ENCODE data around the gene PMS2.
A peak's percentile ranks its signal among the peaks of the same experiment; 100 is the strongest.
"Not testable (repeated sequence)": the region's sequence is repeated elsewhere in the genome, so short reads cannot be mapped to it uniquely, and the experiment has no call there.

PMS2 gene, protein sequence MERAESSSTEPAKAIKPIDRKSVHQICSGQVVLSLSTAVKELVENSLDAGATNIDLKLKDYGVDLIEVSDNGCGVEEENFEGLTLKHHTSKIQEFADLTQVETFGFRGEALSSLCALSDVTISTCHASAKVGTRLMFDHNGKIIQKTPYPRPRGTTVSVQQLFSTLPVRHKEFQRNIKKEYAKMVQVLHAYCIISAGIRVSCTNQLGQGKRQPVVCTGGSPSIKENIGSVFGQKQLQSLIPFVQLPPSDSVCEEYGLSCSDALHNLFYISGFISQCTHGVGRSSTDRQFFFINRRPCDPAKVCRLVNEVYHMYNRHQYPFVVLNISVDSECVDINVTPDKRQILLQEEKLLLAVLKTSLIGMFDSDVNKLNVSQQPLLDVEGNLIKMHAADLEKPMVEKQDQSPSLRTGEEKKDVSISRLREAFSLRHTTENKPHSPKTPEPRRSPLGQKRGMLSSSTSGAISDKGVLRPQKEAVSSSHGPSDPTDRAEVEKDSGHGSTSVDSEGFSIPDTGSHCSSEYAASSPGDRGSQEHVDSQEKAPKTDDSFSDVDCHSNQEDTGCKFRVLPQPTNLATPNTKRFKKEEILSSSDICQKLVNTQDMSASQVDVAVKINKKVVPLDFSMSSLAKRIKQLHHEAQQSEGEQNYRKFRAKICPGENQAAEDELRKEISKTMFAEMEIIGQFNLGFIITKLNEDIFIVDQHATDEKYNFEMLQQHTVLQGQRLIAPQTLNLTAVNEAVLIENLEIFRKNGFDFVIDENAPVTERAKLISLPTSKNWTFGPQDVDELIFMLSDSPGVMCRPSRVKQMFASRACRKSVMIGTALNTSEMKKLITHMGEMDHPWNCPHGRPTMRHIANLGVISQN

DNA sequence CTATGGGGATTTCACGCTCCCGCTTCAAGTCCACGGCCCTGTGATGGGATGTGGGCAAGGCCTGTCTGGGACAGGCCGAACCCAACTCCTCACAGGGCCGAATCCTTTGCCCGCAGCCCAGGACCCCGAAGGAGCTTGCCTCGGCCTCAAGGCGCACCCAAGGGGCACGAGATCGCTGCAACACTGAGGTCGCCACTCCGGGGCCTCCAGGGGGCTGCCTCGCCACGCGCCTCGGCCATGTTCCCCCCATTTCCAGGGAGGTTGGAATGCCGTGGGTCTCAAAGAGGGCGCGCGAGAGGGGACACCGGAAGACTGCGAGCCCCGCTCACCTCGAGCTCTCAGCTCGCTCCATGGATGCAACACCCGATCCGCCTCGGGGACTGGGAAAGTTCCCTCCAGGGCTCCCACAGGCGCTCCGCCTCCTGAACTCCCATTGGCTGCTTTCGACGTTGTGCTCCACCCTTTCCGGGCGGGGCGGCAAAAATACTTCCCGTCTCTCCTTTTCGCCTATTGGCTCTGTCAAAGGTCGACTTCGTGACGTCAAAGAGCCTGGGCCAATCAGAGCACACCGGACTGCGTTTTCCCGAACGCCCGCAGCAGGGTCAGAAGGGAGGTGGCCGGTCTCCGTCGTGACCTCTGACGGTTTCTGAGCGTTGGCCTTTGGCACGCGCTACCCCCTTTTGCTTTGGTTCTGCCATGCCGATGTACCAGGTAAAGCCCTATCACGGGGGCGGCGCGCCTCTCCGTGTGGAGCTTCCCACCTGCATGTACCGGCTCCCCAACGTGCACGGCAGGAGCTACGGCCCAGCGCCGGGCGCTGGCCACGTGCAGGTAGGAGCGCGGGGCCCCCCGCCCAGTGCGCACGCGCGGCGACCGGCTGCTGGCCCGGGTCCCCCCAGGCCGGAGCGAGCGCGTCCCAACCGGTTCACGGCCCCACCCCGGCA, at the start of gene PMS2, which contains the start of gene AIMP2:
Gene PMS2 (minus strand): TSS at position 382 of the 944 bp plus-strand sequence. CDS start 30 bp downstream, at position 352.
Gene AIMP2 (plus strand): TSS at position 605 of the 944 bp plus-strand sequence. CDS start 92 bp downstream, at position 697.
- Histone ChIP-seq H3K9ac (ENCODE audit: low read length) (peak within 1 kb of the TSS; percentile 80), H3K27ac (ENCODE audit: low read depth, low read length) (peak within 1 kb of the TSS; percentile 96), H3K36me3 (ENCODE audit: control insufficient read depth, insufficient read depth, low read length) (no peaks in the 10 kb centered on the region), H3K4me1 (ENCODE audit: control insufficient read depth, insufficient read depth, low read length) (peaks cover 2% of the 10 kb centered on the region), H3K27me3 (ENCODE audit: control insufficient read depth, insufficient read depth, low read length) (no peaks in the 10 kb centered on the region), H3K4me3 (ENCODE audit: low read length) (peak within 1 kb of the TSS; percentile 95)

DNA sequence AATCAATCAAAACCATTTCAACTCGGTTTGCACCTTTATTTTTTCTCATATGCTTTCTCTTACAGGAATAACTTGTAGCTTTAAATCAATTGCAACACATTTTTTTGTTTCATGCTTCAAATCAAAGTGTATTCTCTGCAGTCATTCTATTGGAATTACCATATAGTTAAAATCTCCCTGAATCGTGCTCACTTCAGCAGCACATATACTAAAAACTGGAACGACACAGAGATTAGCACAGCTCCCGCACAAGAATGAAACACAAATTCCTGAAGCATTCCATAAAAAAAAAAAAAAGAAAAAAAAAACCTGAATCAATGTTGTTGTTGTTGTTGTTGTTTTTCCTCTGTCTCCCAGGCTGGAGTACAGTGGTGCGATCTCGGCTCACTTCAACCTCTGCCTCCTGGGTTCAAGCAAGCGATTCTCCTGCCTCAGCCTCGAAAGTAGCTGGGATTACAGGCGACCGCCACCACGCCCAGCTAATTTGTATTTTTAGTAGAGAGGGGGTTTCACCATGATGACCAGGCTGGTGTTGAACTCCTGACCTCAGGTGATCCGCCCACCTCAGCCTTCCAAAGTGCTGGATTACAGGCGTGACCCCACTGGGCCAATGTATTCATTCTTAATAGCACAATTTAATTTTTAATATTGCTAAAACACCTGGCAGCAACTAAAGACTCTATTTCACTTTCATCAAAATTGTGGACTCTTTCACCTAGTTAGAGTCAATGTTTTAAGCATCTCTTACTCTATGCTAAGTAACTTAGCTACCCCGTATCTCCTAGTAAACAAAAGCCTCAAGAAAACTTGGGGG, 48.7 kb upstream of the PMS2 start:
- Histone ChIP-seq H3K27ac (ENCODE audit: low read depth, low read length) (no peak overlapping the region), H3K9ac (ENCODE audit: low read length) (no peak overlapping the region), H3K27me3 (ENCODE audit: control insufficient read depth, insufficient read depth, low read length) (no peaks in the 10 kb centered on the region)

DNA sequence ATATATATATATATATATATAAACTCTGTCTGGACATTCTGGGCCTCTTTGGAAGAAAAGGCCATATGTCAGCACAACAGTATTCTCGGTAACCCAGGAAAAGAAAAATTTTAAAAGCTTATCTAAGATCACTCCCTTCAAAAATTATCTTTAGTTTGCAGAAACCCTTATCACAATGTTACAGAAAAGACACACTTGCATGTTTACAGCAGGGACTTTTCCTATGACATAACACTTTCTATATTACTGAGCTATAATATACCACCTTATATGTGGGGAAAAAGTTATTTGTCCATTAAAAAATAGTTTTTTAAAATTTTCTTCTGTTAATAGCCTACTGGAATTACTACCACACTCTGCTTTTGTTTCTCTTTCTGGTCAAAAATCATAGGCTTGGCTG, 47.8 kb upstream of the PMS2 start:
- H3K4me1 ChIP-seq (ENCODE audit: control insufficient read depth, insufficient read depth, low read length): peaks cover 4% of the 10 kb centered on the region
- no peak overlapping the region for H3K27ac ChIP-seq (ENCODE audit: low read depth, low read length)
- no peak overlapping the region for H3K9ac ChIP-seq (ENCODE audit: low read length)
- no peaks in the 10 kb centered on the region for H3K27me3 ChIP-seq (ENCODE audit: control insufficient read depth, insufficient read depth, low read length)
- H3K4me3 ChIP-seq (ENCODE audit: low read length): no peak overlapping the region
- no peaks in the 10 kb centered on the region for H3K36me3 ChIP-seq (ENCODE audit: control insufficient read depth, insufficient read depth, low read length)

More for the DNA sequence above, 48.7 kb upstream of the PMS2 start:
- Histone ChIP-seq H3K4me1 (ENCODE audit: control insufficient read depth, insufficient read depth, low read length) (peaks cover 4% of the 10 kb centered on the region), H3K4me3 (ENCODE audit: low read length) (peak overlapping the region; percentile 75), H3K36me3 (ENCODE audit: control insufficient read depth, insufficient read depth, low read length) (no peaks in the 10 kb centered on the region)

DNA sequence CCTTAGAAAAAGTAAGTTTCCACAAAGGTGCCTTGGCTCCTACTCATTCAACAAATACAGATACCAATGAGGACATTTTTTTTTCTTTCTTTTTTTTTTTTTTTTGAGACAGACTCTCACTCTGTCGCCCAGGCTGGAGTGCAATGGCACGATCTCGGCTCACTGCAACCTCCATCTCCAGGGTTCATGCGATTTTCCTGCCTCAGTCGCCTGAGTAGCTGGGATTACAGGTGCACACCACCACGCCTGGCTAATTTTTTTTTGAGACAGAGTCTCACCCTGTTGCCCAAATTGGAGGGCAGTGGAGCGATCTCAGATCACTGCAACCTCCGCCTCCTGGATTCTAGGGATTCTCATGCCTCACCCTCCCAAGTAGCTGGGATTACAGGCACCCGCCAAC, 42.3 kb upstream of the PMS2 start:
- H3K4me3 ChIP-seq (ENCODE audit: low read length); H3K27me3 ChIP-seq (ENCODE audit: control insufficient read depth, insufficient read depth, low read length); H3K27ac ChIP-seq (ENCODE audit: low read depth, low read length); H3K36me3 ChIP-seq (ENCODE audit: control insufficient read depth, insufficient read depth, low read length); H3K9ac ChIP-seq (ENCODE audit: low read length); H3K4me1 ChIP-seq (ENCODE audit: control insufficient read depth, insufficient read depth, low read length): not testable (repeated sequence)

DNA sequence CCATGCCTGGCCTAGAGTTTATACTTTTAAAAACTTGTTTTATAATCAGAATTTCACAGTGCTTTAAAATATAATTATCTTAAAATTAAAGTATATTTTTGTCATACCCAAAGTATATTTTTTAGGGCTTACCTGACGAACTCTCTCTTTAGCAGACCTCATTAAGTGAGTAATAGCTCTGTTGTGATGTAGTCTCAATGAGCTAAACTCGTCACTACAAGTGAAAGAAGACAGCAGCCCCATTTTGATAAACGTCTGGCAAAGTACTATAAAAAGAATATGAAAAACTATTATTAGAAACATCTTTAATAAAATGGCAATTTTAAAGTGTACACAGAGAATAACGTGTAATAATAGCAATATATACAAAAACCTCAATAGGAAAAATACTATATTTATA, 40.9 kb upstream of the PMS2 start:
- Histone ChIP-seq H3K4me3 (ENCODE audit: low read length) (no peak overlapping the region), H3K9ac (ENCODE audit: low read length) (no peak overlapping the region), H3K4me1 (ENCODE audit: control insufficient read depth, insufficient read depth, low read length) (no peaks in the 10 kb centered on the region), H3K27ac (ENCODE audit: low read depth, low read length) (no peak overlapping the region), H3K36me3 (ENCODE audit: control insufficient read depth, insufficient read depth, low read length) (peaks cover 8% of the 10 kb centered on the region), H3K27me3 (ENCODE audit: control insufficient read depth, insufficient read depth, low read length) (no peaks in the 10 kb centered on the region)

DNA sequence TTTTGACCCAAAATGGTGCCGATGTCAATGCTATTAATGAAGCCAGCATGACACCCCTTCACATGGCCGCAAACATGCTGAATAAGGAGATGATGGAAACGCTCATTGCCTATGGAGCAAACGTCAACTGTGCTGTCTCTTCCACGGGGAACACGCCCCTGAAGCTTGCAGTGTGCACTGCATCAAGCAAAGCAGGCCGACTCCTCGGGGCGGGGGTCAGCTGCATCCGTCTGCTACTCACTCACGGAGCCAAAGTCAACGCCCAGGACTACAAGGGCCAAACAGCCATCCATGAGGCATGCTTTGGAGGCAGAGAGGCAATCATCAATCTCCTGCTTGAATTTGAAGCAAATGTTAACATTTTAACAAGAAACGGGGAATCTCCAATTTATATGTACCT, 26.8 kb upstream of the PMS2 start:
- peaks cover 39% of the 10 kb centered on the region for H3K36me3 ChIP-seq (ENCODE audit: control insufficient read depth, insufficient read depth, low read length)
- no peak overlapping the region for H3K4me3 ChIP-seq (ENCODE audit: low read length)
- H3K27me3 ChIP-seq (ENCODE audit: control insufficient read depth, insufficient read depth, low read length): no peaks in the 10 kb centered on the region
- no peak overlapping the region for H3K27ac ChIP-seq (ENCODE audit: low read depth, low read length)
- no peak overlapping the region for H3K9ac ChIP-seq (ENCODE audit: low read length)
- H3K4me1 ChIP-seq (ENCODE audit: control insufficient read depth, insufficient read depth, low read length): no peaks in the 10 kb centered on the region

DNA sequence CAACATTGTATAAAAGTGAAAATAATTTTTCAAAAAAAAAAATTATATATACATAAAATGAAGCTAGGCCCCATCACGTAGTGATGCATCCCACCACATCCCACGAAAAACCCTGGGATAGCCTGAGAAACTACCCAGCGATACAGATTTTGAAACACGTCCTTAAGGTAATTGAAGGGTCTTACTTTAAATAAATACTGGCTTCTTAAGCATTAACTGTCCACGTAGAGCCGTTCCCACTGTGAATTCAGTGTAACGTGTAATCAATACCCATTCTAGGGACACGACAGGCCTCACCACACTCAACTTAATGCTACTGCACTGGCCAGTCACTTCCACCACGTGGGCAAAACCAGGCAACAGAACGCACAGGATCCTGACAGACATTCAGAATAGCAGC, 26.3 kb upstream of the PMS2 start:
- Histone ChIP-seq H3K27ac (ENCODE audit: low read depth, low read length) (no peak overlapping the region), H3K36me3 (ENCODE audit: control insufficient read depth, insufficient read depth, low read length) (peaks cover 36% of the 10 kb centered on the region), H3K4me1 (ENCODE audit: control insufficient read depth, insufficient read depth, low read length) (no peaks in the 10 kb centered on the region), H3K27me3 (ENCODE audit: control insufficient read depth, insufficient read depth, low read length) (no peaks in the 10 kb centered on the region), H3K4me3 (ENCODE audit: low read length) (no peak overlapping the region), H3K9ac (ENCODE audit: low read length) (no peak overlapping the region)

DNA sequence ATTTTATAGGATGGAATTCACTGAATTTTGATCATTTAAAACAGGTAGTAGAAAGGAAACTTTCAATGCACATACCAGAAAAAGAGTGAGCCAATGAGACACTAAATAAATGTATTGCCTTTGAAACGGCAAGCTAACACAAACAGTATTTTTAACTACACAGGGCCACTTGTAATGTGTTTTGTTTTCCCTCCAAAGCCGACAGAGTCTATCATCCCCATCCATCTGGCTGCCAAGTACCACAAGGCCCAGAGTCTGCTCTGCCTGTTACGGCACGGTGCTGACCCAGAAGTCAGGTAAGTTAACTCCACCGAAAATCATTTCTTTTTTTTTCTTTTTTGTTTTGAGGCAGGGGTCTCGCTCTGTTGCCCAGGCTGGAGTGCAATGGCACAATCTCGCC, 23.8 kb upstream of the PMS2 start:
- H3K27me3 ChIP-seq (ENCODE audit: control insufficient read depth, insufficient read depth, low read length): no peaks in the 10 kb centered on the region
- no peaks in the 10 kb centered on the region for H3K4me1 ChIP-seq (ENCODE audit: control insufficient read depth, insufficient read depth, low read length)
- peaks cover 32% of the 10 kb centered on the region for H3K36me3 ChIP-seq (ENCODE audit: control insufficient read depth, insufficient read depth, low read length)
- H3K27ac ChIP-seq (ENCODE audit: low read depth, low read length): no peak overlapping the region
- no peak overlapping the region for H3K9ac ChIP-seq (ENCODE audit: low read length)
- H3K4me3 ChIP-seq (ENCODE audit: low read length): no peak overlapping the region

DNA sequence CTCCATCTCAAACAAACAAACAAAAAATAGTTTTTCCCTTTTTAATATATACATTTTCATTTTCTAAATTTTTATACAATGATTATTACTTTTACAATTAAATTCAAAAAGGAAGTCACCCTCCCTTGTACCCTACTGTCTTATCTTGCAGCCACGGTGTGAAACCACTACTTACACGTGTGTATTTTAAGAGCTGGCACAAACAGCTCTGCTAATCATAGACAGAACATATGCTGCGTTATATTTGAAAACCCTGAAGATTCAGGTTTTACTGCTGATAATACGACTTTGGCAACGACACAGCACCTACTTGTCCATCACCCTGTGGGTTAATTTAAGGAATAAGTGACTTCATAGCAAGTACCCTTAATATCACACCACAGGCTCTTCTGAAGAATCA, 23.3 kb upstream of the PMS2 start:
- H3K4me1 ChIP-seq (ENCODE audit: control insufficient read depth, insufficient read depth, low read length): no peaks in the 10 kb centered on the region
- H3K4me3 ChIP-seq (ENCODE audit: low read length): no peak overlapping the region
- peaks cover 34% of the 10 kb centered on the region for H3K36me3 ChIP-seq (ENCODE audit: control insufficient read depth, insufficient read depth, low read length)
- no peak overlapping the region for H3K27ac ChIP-seq (ENCODE audit: low read depth, low read length)
- no peak overlapping the region for H3K9ac ChIP-seq (ENCODE audit: low read length)
- no peaks in the 10 kb centered on the region for H3K27me3 ChIP-seq (ENCODE audit: control insufficient read depth, insufficient read depth, low read length)

DNA sequence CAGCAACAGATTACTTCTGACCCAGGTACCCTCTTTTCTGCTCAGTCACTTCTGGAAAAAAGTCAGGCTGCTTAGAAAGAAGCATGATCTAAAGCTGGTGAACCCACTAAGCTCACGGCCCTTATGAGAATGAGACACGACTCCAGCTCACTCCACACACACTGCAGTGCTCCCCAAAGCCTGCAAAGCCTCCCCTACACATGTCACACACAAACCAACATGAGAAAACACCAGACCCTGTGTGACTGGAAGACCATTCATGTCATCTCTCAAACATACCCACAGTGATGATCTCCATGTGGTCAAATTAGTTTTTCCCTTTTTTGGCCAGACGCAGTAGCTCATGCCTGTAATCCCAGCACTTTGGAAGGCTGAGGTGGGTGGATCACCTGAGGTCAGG, 22.7 kb upstream of the PMS2 start:
- no peak overlapping the region for H3K27ac ChIP-seq (ENCODE audit: low read depth, low read length)
- H3K4me3 ChIP-seq (ENCODE audit: low read length): no peak overlapping the region

DNA sequence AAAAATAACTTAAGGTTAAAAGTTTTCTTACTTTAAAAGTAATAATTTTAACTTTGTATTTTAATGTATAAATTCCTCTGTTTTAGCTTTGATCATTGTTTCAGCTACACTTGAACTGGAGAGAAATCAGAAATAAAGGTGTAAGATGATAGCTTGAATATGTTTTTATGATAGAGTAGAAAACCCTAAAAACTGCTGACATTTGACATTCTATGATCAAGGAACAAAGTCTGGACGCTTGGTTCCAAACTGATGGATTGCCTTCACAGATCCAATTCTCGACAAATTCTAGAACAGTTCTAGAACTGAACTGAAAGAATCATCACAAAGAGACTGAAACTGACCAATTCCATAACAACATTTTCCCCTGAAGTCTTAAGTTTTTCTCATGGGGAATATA, 22.1 kb upstream of the PMS2 start, which contains the start of gene ANKRD61:
Gene ANKRD61 (plus strand): TSS at position 389 of the 400 bp plus-strand sequence. CDS start 0 bp downstream, at position 389.
- Histone ChIP-seq H3K4me1 (ENCODE audit: control insufficient read depth, insufficient read depth, low read length) (no peaks in the 10 kb centered on the region), H3K27me3 (ENCODE audit: control insufficient read depth, insufficient read depth, low read length) (no peaks in the 10 kb centered on the region), H3K9ac (ENCODE audit: low read length) (no peak within 1 kb of the TSS), H3K27ac (ENCODE audit: low read depth, low read length) (no peak within 1 kb of the TSS), H3K4me3 (ENCODE audit: low read length) (no peak within 1 kb of the TSS), H3K36me3 (ENCODE audit: control insufficient read depth, insufficient read depth, low read length) (peaks cover 35% of the 10 kb centered on the region)

More for the DNA sequence above, 22.7 kb upstream of the PMS2 start:
- Histone ChIP-seq H3K36me3 (ENCODE audit: control insufficient read depth, insufficient read depth, low read length) (peaks cover 33% of the 10 kb centered on the region), H3K4me1 (ENCODE audit: control insufficient read depth, insufficient read depth, low read length) (no peaks in the 10 kb centered on the region), H3K9ac (ENCODE audit: low read length) (no peak overlapping the region), H3K27me3 (ENCODE audit: control insufficient read depth, insufficient read depth, low read length) (no peaks in the 10 kb centered on the region)

Data from rectal smooth muscle tissue (tissue), 1 donor.